HepG2 (cell line): Measurements from ENCODE around the gene MYLK3. TPM values are rescaled to one million over a fixed set of nuclear protein-coding genes. Genes with fewer than 3 reads are reported as not detected.

Experiments used
- ARID3A ChIP-seq: IDR thresholded peaks from 2 replicates; pipeline ENCODE4 v1.6.1; 2012; ENCODE audit warnings: low read depth, low read length, improper control_type of control experiment
- ATF7-NPFF ChIP-seq: sonication (generic); formaldehyde crosslinking; IDR thresholded peaks from 2 replicates; pipeline ENCODE4 v1.8.1; 2023; ENCODE audit warnings: mild to moderate bottlenecking, low read depth, missing genetic modification reagents, moderate library complexity
- DMAP1 ChIP-seq: IDR thresholded peaks from 2 replicates; pipeline ENCODE4 v1.6.1; 2016
- HDAC6 ChIP-seq: fragments of 200-600 bp; sonication (generic); IDR thresholded peaks from 2 replicates; pipeline ENCODE4 v1.7.0; 2017; ENCODE audit warnings: mild to moderate bottlenecking, antibody characterized with exemption, low read length, low read depth
- HNRNPK ChIP-seq: fragments of 200-400 bp; formaldehyde crosslinking; IDR thresholded peaks from 2 replicates; pipeline ENCODE4 v1.6.1; 2018; ENCODE audit warnings: low read length, low read depth, moderate library complexity, mild to moderate bottlenecking; ENCODE audit not compliant: poor library complexity, severe bottlenecking
- HNRNPUL1 ChIP-seq: fragments of 200-400 bp; formaldehyde crosslinking; IDR thresholded peaks from 2 replicates; pipeline ENCODE4 v1.6.1; 2017; ENCODE audit warnings: low read depth, mild to moderate bottlenecking, low read length, moderate library complexity
- KDM5B ChIP-seq: sonication (generic); formaldehyde crosslinking; IDR thresholded peaks from 2 replicates; pipeline ENCODE4 v1.4.0; 2020; ENCODE audit warnings: missing genetic modification reagents, mild to moderate bottlenecking, borderline replicate concordance
- KLF16 ChIP-seq, 2 experiments: sonication (generic) in 1 of 2; formaldehyde crosslinking in 1 of 2; IDR thresholded peaks; 2 replicates each; pipeline versions ENCODE4 v1.6.1 to v1.8.0; 2016 to 2023; ENCODE audit warnings: missing genetic modification reagents in 2 of 2, missing compliant biosample characterization in 1 of 2
- NCOR1 ChIP-seq: fragments of 200-600 bp; sonication (generic); IDR thresholded peaks from 2 replicates; pipeline ENCODE4 v1.7.0; 2017; ENCODE audit warnings: antibody characterized with exemption, low read length, borderline replicate concordance
- PHF5A ChIP-seq: IDR thresholded peaks from one replicate; pipeline ENCODE4 v1.6.1; 2018; ENCODE audit warnings: low read depth, missing genetic modification reagents; ENCODE audit not compliant: unreplicated experiment
- PREB ChIP-seq: sonication (generic); formaldehyde crosslinking; IDR thresholded peaks from 2 replicates; pipeline ENCODE4 v1.4.0; 2020; ENCODE audit warnings: missing genetic modification reagents
- RARA ChIP-seq: IDR thresholded peaks from 2 replicates; pipeline ENCODE4 v1.6.1; 2016; ENCODE audit warnings: missing genetic modification reagents, missing compliant biosample characterization
- RORA ChIP-seq: sonication (generic); formaldehyde crosslinking; IDR thresholded peaks from 2 replicates; pipeline ENCODE4 v1.5.0; 2020; ENCODE audit warnings: mild to moderate bottlenecking, missing genetic modification reagents, moderate library complexity
- SCMH1 ChIP-seq: sonication (generic); formaldehyde crosslinking; IDR thresholded peaks from 2 replicates; pipeline ENCODE4 v1.9.0; 2021; ENCODE audit warnings: missing genetic modification reagents, mild to moderate bottlenecking, borderline replicate concordance
- SIN3B ChIP-seq: fragments of 150-350 bp; IDR thresholded peaks from 2 replicates; pipeline ENCODE4 v1.6.1; 2014; ENCODE audit warnings: low read length
- ZBTB21 ChIP-seq: sonication (generic); formaldehyde crosslinking; IDR thresholded peaks from 2 replicates; pipeline ENCODE4 v1.4.0; 2020; ENCODE audit warnings: missing genetic modification reagents
- ZNF121 ChIP-seq: sonication (generic); formaldehyde crosslinking; IDR thresholded peaks from 2 replicates; pipeline ENCODE4 v1.5.0; 2020; ENCODE audit warnings: mild to moderate bottlenecking, missing genetic modification reagents
- ZNF296 ChIP-seq: sonication (generic); formaldehyde crosslinking; conservative IDR thresholded peaks from 2 replicates; pipeline ENCODE4 v1.5.0; 2020; ENCODE audit warnings: mild to moderate bottlenecking, missing genetic modification reagents
- ZNF329 ChIP-seq: sonication (generic); formaldehyde crosslinking; IDR thresholded peaks from 2 replicates; pipeline ENCODE4 v1.9.0; 2021; ENCODE audit warnings: low read depth, mild to moderate bottlenecking, missing genetic modification reagents
- ZNF451 ChIP-seq: sonication (generic); formaldehyde crosslinking; IDR thresholded peaks from 2 replicates; pipeline ENCODE4 v1.5.0; 2020; ENCODE audit warnings: mild to moderate bottlenecking, missing genetic modification reagents
- ZNF605 ChIP-seq: sonication (generic); formaldehyde crosslinking; IDR thresholded peaks from 2 replicates; pipeline ENCODE4 v1.8.0; 2022; ENCODE audit warnings: mild to moderate bottlenecking, missing genetic modification reagents
- ZNF776 ChIP-seq: sonication (generic); formaldehyde crosslinking; IDR thresholded peaks from 2 replicates; pipeline ENCODE4 v1.4.0; 2020; ENCODE audit warnings: mild to moderate bottlenecking, missing genetic modification reagents
- ZNF788 ChIP-seq: sonication (generic); formaldehyde crosslinking; IDR thresholded peaks from 2 replicates; pipeline ENCODE4 v1.5.0; 2020; ENCODE audit warnings: mild to moderate bottlenecking, missing genetic modification reagents, borderline replicate concordance
- ZNF891 ChIP-seq: sonication (generic); formaldehyde crosslinking; IDR thresholded peaks from 2 replicates; pipeline ENCODE4 v1.5.0; 2020; ENCODE audit warnings: mild to moderate bottlenecking, missing genetic modification reagents
- polyA plus RNA-seq, 8 experiments: library from polyadenylated mRNA; depleted of rRNA in 3 of 8; stranded (reverse) in 7 of 8; unstranded in 1 of 8; fragments of >200 nt; fragmentation: Illumina TruSeq in 4 of 8; extraction: Trizol in 4 of 8; gene quantifications; 2 replicates each; pipeline versions ENCODE4 v1.2.1 to v1.2.3, GENCODE V29; 2011 to 2016; ENCODE audit warnings: low read depth in 4 of 8, missing spikeins in 1 of 8, mixed read lengths in 1 of 8; ENCODE audit not compliant: insufficient read depth in 1 of 8
- total RNA-seq, 5 experiments: library from RNA; depleted of rRNA; stranded (reverse); fragments of >200 nt; fragmentation: Illumina TruSeq; extraction: Trizol; gene quantifications; 2 replicates each; pipeline ENCODE4 v1.2.3, GENCODE V29; 2016; ENCODE audit warnings: low read depth in 1 of 5
- TF ChIP-seq, protein P1 (sequence below): sonication (generic); formaldehyde crosslinking; IDR thresholded peaks from 2 replicates; pipeline ENCODE4 v1.4.0; 2020; ENCODE audit warnings: mild to moderate bottlenecking, missing genetic modification reagents
- TF ChIP-seq, protein P2 (sequence below): sonication (generic); formaldehyde crosslinking; IDR thresholded peaks from 2 replicates; pipeline ENCODE4 v1.4.0; 2020; ENCODE audit warnings: mild to moderate bottlenecking, missing genetic modification reagents

Gene MYLK3
- total and polyA plus RNA-seq, 2 of the 13 experiments (the other 11 are each of a cell fraction or from before 2014, with no cell fraction given), result 0.04 to 0.18 TPM

DNA sequence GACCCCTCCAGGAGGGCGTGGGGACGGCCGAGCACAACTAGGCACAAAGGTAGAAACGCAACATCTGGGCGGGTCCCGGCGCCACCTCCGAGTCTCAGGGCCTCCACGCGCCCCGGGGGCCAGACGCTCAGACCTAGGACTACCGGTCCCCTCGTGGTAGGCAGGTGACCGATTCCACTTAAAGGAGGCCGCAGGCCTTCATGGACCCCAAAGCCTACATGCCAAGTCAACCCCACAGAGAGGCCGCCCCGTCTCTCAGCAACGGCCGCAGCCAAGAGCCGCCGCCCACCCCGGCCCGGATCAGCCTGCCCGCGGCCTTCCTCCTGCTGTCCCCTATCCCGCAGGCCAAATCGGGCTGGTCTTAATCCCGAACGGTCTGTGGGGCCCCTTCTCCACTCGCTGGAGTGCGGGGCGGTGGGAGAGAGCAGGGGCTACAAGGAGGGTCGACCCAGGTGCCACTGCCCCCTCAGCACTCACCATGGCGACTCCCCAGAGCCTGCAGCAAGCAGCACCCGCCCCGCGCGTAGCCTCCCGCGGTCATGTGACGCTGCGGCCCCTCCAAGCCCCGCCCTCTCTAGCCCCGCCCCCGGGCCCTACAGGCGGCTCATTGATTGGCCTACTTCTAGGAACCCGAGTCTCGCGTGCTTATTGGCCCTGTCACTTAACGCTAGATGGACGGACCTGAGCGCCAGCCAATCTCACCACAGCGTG, 59.3 kb downstream of the MYLK3 start, which contains the start of gene VPS35 (continued):
- TF ChIP-seq HDAC6 (no peak), RORA (CRISPR knock-in tag) (no peak), ZNF296 (no peak), PHF5A (no peak), ZNF605 (CRISPR knock-in tag) (peak; percentile 66), DMAP1 (CRISPR knock-in tag) (peak; percentile 91; the same call in 1 of the 2 replicates), HNRNPK (no peak), ZNF891 (CRISPR knock-in tag) (peak; percentile 80), ZNF329 (CRISPR knock-in tag) (no peak), ZNF121 (CRISPR knock-in tag) (no peak), SCMH1 (CRISPR knock-in tag) (no peak), ARID3A (no peak), ZBTB21 (CRISPR knock-in tag) (no peak), RARA (CRISPR knock-in tag) (no peak), ZNF776 (CRISPR knock-in tag) (peak; percentile 93), PREB (CRISPR knock-in tag) (0 out of 2 replicates have a peak, but pooled peaks have one; percentile 23), SIN3B (no peak), KLF16 (CRISPR knock-in tag; IDR thresholded peaks at IDR 0.05) (peak; percentile 41 to 85; a peak in 2 of 4 replicates), KDM5B (peak; percentile 78), ZNF788 (CRISPR knock-in tag) (peak; percentile 83), HNRNPUL1 (no peak), NCOR1 (peak; percentile 40), ATF7-NPFF (CRISPR knock-in tag) (0 out of 2 replicates have a peak, but pooled peaks have one; percentile 75), ZNF451 (peak; percentile 41)
- TF ChIP-seq, protein P1, sequence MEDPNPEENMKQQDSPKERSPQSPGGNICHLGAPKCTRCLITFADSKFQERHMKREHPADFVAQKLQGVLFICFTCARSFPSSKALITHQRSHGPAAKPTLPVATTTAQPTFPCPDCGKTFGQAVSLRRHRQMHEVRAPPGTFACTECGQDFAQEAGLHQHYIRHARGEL (CRISPR knock-in tag), result 0 out of 2 replicates have a peak, but pooled peaks have one; percentile 55
- TF ChIP-seq, protein P2, sequence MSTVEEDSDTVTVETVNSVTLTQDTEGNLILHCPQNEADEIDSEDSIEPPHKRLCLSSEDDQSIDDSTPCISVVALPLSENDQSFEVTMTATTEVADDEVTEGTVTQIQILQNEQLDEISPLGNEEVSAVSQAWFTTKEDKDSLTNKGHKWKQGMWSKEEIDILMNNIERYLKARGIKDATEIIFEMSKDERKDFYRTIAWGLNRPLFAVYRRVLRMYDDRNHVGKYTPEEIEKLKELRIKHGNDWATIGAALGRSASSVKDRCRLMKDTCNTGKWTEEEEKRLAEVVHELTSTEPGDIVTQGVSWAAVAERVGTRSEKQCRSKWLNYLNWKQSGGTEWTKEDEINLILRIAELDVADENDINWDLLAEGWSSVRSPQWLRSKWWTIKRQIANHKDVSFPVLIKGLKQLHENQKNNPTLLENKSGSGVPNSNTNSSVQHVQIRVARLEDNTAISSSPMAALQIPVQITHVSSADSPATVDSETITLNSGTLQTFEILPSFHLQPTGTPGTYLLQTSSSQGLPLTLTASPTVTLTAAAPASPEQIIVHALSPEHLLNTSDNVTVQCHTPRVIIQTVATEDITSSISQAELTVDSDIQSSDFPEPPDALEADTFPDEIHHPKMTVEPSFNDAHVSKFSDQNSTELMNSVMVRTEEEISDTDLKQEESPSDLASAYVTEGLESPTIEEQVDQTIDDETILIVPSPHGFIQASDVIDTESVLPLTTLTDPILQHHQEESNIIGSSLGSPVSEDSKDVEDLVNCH (CRISPR knock-in tag), result no peak
